ENCODE data around the gene CPA3. TPM values are rescaled to one million over a fixed set of nuclear protein-coding genes. Genes with fewer than 3 reads are reported as not detected.

The CPA3 gene, protein sequence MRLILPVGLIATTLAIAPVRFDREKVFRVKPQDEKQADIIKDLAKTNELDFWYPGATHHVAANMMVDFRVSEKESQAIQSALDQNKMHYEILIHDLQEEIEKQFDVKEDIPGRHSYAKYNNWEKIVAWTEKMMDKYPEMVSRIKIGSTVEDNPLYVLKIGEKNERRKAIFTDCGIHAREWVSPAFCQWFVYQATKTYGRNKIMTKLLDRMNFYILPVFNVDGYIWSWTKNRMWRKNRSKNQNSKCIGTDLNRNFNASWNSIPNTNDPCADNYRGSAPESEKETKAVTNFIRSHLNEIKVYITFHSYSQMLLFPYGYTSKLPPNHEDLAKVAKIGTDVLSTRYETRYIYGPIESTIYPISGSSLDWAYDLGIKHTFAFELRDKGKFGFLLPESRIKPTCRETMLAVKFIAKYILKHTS
- 1 to 10 TPM in 1 of 2 donors, not detected in 1; 2.9 TPM for total RNA-seq

DNA sequence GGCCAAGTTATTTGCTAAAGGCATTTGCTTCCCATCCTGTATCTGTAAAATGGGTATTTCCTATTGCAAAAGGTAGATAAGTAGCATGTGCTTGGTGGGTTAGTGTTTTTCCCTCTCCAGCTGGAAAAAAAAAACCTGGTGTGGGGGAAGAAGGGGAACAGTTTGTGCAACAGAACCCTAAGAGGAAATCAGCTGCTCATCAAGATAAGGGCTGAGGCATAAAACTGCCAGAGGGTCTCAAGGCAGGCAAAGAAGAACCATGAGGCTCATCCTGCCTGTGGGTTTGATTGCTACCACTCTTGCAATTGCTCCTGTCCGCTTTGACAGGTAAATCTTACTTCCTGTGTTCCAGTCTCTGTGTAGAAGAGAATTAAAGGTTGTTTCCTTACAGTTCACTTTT is at the start of gene CPA3:
Gene CPA3 (plus strand): TSS at position 248 of the 400 bp plus-strand sequence. CDS start 12 bp downstream, at position 260.
- Mint-ChIP-seq H3K27ac (peak within 1 kb of the TSS in 1 of 2 donors; percentile 34), H3K27me3 (peaks cover 22 to 31% of the 10 kb centered on the region in 2 donors), H3K36me3 (no peaks in the 10 kb centered on the region), H3K9me3 (no peaks in the 10 kb centered on the region), H3K4me3 (peak within 1 kb of the TSS; percentile 13), H3K4me1 (ENCODE audit: low read depth in 2 of 2) (no peaks in the 10 kb centered on the region)
- ATAC-seq (no peak), DNase-seq (ENCODE audit: low spot score) (no peak)

DNA sequence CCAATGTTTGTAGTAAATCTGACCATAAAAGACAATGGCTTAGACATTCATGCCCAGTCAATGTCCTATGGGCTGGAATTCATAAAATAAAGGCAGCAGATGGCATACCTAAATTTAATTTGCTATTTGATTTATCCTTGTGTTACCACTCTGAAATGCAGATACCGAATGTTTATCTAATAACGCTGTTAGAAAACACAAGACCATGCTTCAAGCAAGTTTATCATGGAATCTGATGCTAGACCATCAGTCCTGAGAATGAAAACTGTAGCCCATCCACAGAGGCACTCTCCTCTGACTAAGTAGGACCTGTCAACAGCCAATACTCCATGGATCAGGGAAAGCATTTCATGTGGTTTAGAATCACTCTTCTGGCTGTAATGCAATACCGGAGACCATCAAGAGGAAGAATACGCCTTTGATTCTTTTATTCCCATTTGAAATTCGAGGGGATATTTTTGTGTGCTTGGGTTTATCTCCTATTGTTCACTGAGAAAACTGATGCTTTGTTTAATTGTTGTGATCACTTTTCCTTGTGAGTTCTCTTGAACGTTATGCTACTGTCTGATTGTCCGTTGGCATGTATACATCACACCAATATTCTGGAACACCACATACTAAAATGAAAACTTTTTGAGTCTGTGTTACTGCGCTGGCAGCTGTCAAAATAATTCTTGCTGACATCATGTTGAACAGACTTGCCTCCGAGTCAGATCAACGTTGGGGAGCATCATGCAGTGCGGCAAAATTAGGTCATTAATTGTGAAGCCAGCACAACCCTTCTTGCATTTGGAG is 49.6 kb upstream of the CPA3 start:
- H3K9me3 Mint-ChIP-seq, result no peaks in the 10 kb centered on the region
- ATAC-seq (no peak), DNase-seq (ENCODE audit: low spot score) (no peak)
- peaks cover 0 to 10% of the 10 kb centered on the region in 2 donors for H3K27me3 Mint-ChIP-seq
- no peaks in the 10 kb centered on the region for H3K4me1 Mint-ChIP-seq (ENCODE audit: low read depth in 2 of 2)
- no peak overlapping the region for H3K27ac Mint-ChIP-seq
- H3K36me3 Mint-ChIP-seq, result no peaks in the 10 kb centered on the region
- no peak overlapping the region for H3K4me3 Mint-ChIP-seq

DNA sequence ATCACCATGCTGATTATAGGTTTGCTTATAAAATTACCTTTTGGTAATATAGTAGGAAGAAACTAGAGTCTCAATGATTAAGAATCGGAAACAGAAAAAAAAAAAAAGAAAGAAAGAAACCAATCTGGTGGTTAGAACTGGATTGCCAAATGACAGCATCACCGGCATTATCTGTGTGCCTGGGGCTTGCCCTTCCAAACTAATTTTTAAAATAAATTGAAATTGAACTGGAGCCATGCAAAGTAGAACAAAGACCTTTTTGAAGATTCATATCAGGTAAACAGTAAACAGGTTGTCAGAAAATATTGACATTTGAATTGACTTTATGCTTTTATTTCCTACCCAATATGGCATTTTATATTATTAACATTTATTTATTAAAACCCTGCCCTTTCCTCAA is 48.7 kb upstream of the CPA3 start:
- no peaks in the 10 kb centered on the region for H3K36me3 Mint-ChIP-seq
- H3K27me3 Mint-ChIP-seq, result peaks cover 0 to 4% of the 10 kb centered on the region in 2 donors
- H3K9me3 Mint-ChIP-seq, result no peaks in the 10 kb centered on the region
- H3K4me1 Mint-ChIP-seq (ENCODE audit: low read depth in 2 of 2), result no peaks in the 10 kb centered on the region
- ATAC-seq, result no peak
- no peak for DNase-seq (ENCODE audit: low spot score)
- no peak overlapping the region for H3K4me3 Mint-ChIP-seq
- no peak overlapping the region for H3K27ac Mint-ChIP-seq

DNA sequence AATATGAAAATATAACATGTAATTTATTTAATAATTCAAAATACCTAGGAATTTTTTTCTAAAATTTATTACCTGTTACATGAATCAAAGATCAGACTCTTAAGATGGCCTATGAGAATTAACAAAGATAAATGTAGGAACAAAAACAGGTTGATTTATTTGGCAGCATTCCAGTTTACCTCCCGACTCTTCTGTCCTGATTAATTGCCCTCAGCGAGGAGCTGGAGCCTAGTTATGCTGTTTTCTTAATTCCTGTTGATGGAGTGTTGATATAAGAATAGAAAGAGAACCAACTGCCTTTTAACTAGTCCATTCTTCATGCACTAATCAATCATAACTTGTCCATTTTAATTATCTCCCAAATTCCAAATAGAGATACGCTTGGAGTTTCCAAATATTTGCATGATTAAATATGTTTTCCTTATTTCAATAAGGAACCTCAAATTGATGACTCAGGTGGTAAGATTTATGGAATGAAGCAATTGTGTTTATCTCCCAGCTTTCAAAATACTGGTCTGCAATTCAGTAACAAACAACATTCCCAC is 48.0 kb upstream of the CPA3 start:
- peaks cover 0 to 4% of the 10 kb centered on the region in 2 donors for H3K27me3 Mint-ChIP-seq
- ATAC-seq, result no peak
- no peak overlapping the region for H3K4me3 Mint-ChIP-seq
- DNase-seq (ENCODE audit: low spot score), result no peak
- H3K36me3 Mint-ChIP-seq, result no peaks in the 10 kb centered on the region
- no peaks in the 10 kb centered on the region for H3K9me3 Mint-ChIP-seq
- H3K4me1 Mint-ChIP-seq (ENCODE audit: low read depth in 2 of 2), result no peaks in the 10 kb centered on the region
- H3K27ac Mint-ChIP-seq, result no peak overlapping the region

DNA sequence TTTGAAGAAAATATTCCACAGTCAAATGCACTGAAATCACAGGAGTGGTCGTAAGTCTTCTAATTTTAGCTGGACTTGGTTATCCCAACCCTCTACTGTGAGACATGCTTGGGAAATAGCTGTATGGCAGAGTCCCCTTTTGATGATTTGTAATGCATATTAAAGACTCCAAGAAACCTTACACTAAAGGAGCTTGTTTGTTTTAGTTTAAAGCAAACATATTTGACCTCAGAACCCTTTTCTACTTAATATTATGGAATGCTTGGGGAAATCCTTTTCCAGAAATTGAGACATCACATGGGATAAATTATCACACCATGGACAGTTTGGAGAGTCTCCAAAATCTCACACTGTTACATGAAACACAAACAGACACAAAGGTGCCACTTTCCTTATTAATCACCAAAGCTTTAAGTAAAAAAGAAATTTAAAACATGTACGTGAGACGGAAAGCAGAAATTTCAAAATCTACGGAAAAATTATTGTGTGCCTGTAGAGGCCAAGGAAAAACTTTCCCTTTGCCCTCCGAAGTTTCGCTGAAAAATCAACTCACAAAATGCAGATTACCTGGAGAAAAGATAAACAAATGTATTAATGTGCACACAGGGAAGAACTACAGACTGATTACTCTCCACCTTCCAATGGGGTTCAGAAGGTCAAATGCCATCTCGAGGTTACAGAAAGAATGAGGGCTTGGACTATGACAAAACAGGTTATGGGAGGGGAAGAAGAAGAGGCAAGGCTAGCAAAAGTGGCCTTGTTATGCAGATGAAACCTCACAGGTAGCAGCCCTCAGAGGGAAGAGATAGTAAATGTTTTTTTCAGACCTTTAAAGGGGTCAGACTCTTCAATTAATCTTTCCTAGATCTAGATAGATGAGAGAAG is 44.5 kb upstream of the CPA3 start:
- ATAC-seq (no peak), DNase-seq (ENCODE audit: low spot score) (no peak)
- Mint-ChIP-seq H3K27me3 (peaks cover 0 to 14% of the 10 kb centered on the region in 2 donors), H3K4me1 (ENCODE audit: low read depth in 2 of 2) (no peaks in the 10 kb centered on the region), H3K27ac (no peak overlapping the region), H3K36me3 (no peaks in the 10 kb centered on the region), H3K4me3 (no peak overlapping the region), H3K9me3 (no peaks in the 10 kb centered on the region)

DNA sequence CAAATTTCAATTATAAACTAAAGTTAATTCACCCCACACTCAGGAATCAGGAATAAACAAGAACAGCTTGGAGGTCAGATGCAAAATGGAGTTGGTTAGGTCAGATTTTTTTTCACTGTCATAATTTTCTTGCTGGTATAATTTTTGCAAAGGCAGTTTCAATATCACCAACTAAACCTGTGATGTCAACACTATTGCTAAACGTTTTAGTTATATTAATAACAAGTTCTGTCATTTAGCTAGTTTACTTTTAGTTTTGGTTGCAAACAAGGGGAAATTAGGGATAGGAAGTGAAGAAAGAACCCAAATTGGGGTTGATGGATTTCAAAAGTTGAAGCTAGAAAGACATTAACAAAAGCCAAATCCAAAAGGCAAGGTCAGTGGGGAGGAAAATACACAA is 42.1 kb upstream of the CPA3 start:
- Mint-ChIP-seq H3K9me3 (no peaks in the 10 kb centered on the region), H3K27ac (no peak overlapping the region)

DNA sequence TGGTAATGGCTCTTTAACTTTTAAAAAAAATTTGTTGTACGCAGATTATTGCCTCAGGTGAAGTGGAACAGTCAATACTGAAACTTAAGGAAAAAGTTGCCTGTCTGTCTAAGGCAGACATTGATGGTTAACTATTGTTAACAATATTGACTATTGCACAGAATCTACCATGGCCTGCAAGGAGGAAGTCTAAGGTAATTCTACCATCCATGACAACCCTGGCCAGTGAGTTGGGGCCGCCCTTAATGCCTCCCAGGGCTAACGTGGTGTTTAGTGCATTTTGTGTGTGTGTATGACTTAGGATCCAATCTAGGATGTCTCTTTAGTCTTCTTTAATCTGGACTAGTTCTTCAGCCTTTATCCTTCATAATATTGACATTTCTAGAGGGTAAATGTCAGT is 39.6 kb upstream of the CPA3 start:
- H3K27me3 Mint-ChIP-seq, result peaks cover 0 to 14% of the 10 kb centered on the region in 2 donors
- no peak overlapping the region for H3K27ac Mint-ChIP-seq
- no peaks in the 10 kb centered on the region for H3K36me3 Mint-ChIP-seq
- H3K4me3 Mint-ChIP-seq, result no peak overlapping the region
- no peaks in the 10 kb centered on the region for H3K4me1 Mint-ChIP-seq (ENCODE audit: low read depth in 2 of 2)
- no peak for DNase-seq (ENCODE audit: low spot score)
- no peak for ATAC-seq
- no peaks in the 10 kb centered on the region for H3K9me3 Mint-ChIP-seq

More for the DNA sequence above, 42.1 kb upstream of the CPA3 start:
- ATAC-seq, result no peak
- no peak for DNase-seq (ENCODE audit: low spot score)
- Mint-ChIP-seq H3K4me3 (no peak overlapping the region), H3K4me1 (ENCODE audit: low read depth in 2 of 2) (no peaks in the 10 kb centered on the region), H3K27me3 (peaks cover 0 to 14% of the 10 kb centered on the region in 2 donors), H3K36me3 (no peaks in the 10 kb centered on the region)

DNA sequence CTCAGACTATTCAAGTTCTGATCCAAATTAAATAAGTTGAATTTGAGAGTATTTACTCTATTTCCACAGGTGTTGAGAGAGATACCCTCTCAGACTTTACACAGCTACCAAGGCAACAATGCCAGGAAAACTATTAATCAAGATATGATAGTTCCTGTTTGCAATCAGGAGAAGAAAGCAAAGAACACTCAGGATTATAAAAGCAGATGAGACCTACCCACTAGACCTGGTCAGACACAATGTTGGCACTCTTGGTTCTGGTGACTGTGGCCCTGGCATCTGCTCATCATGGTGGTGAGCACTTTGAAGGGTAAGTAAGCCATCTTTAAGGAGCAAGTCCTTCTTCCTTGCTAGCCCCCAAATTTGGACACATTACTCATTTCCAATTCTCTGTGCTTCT is 37.5 kb upstream of the CPA3 start, which contains the start of gene CPB1:
Gene CPB1 (plus strand): TSS at position 227 of the 400 bp plus-strand sequence. CDS start 13 bp downstream, at position 240.
- Mint-ChIP-seq H3K4me1 (ENCODE audit: low read depth in 2 of 2) (no peaks in the 10 kb centered on the region), H3K4me3 (no peak within 1 kb of the TSS), H3K9me3 (no peaks in the 10 kb centered on the region), H3K36me3 (no peaks in the 10 kb centered on the region), H3K27ac (no peak within 1 kb of the TSS), H3K27me3 (peaks cover 0 to 14% of the 10 kb centered on the region in 2 donors)
- DNase-seq (ENCODE audit: low spot score) (no peak), ATAC-seq (no peak)

DNA sequence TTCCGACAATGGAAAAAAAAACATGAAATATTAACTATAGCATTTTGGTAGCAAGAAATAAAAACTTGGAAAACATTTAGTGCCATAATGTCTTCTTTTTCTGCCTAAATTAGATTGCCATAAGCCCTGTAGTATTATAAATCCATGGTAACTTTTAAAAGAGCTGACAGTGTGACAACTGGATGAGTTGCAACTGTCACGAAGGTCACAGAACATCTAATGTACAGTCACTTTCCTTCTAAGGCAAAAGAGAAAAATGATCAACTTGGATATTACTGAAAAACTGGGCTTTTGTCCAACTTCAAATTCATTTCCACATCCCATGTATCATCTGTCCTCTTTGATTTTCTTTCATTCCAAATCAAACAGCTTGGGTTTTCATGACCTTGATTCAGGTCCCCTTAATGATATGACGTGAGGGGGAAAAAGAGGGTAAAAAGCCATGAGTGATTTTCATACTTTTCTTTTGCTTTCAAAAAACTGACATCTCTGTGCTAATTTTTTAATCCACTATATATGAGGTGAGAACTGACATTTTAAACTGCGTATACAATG is 36.9 kb upstream of the CPA3 start:
- Mint-ChIP-seq H3K9me3 (no peaks in the 10 kb centered on the region), H3K4me1 (ENCODE audit: low read depth in 2 of 2) (no peaks in the 10 kb centered on the region), H3K4me3 (no peak overlapping the region), H3K27me3 (peaks cover 0 to 15% of the 10 kb centered on the region in 2 donors), H3K27ac (no peak overlapping the region), H3K36me3 (no peaks in the 10 kb centered on the region)
- DNase-seq (ENCODE audit: low spot score) (no peak), ATAC-seq (no peak)

DNA sequence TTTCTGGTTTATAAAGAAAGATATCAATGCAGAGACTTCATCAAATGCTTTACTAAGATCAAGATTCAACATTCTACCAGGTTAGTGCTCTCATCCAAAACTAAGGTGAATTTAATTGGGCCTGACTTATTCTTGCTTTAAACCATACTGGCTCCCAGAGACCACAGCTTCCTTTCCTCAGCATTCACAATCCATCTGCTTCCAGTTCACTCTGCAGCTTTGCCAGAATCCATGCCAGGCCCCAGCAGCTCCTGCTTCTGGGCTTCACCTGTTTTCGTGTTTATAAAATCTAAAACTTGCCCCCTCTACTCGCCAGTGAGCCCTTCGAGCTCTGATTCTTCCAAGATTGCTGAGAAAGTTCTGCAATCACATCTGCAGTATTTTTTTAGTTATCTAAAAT is 35.2 kb upstream of the CPA3 start:
- Mint-ChIP-seq H3K4me3 (no peak overlapping the region), H3K9me3 (no peaks in the 10 kb centered on the region), H3K27ac (no peak overlapping the region), H3K36me3 (no peaks in the 10 kb centered on the region), H3K27me3 (peaks cover 0 to 11% of the 10 kb centered on the region in 2 donors), H3K4me1 (ENCODE audit: low read depth in 2 of 2) (no peaks in the 10 kb centered on the region)
- ATAC-seq, result no peak
- no peak for DNase-seq (ENCODE audit: low spot score)

DNA sequence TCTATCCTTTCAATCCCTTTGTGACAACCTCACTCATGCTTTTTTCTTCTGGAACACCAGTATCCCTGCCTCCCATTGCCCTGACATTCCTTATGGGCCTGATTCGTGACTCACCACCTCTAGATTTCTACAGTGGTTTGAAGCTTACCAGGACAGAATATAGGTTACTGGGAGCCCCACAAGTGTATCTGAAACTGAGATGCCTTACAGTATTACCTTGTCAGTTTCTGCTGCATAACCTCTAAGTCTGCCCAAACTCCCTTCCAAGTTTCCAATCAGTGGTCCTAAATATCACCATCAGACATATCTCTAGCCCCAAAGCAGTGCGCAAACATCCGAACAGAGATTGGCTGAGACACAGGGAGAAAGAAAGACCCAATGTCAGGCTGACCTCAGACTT is 31.9 kb upstream of the CPA3 start:
- no peaks in the 10 kb centered on the region for H3K9me3 Mint-ChIP-seq
- DNase-seq (ENCODE audit: low spot score) (no peak), ATAC-seq (no peak)
- H3K27ac Mint-ChIP-seq, result no peak overlapping the region
- peaks cover 4 to 7% of the 10 kb centered on the region in 2 donors for H3K27me3 Mint-ChIP-seq
- H3K4me3 Mint-ChIP-seq, result no peak overlapping the region
- no peaks in the 10 kb centered on the region for H3K4me1 Mint-ChIP-seq (ENCODE audit: low read depth in 2 of 2)
- no peaks in the 10 kb centered on the region for H3K36me3 Mint-ChIP-seq

DNA sequence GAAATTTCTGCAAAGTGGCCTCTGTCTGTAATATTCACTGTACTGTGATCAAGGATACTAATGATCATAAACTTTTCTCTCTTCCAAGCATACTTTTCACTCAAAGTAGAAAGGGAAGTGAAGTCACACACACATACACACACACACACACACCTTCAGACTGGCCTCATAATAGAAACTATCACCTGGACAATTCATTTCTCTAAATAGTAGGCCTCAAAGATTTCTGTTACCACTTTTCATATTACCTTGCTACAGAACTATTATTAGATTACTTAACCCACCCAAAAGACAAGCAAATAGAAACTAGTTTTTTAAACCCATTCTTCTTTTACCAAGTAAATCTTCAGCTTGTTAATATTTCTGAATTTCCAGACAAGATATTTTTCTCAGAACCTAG is 25.3 kb upstream of the CPA3 start:
- Mint-ChIP-seq H3K4me1 (ENCODE audit: low read depth in 2 of 2) (no peaks in the 10 kb centered on the region), H3K27me3 (peaks cover 8% of the 10 kb centered on the region in 2 donors), H3K27ac (no peak overlapping the region), H3K4me3 (no peak overlapping the region), H3K36me3 (no peaks in the 10 kb centered on the region), H3K9me3 (no peaks in the 10 kb centered on the region)
- ATAC-seq (no peak), DNase-seq (ENCODE audit: low spot score) (no peak)

DNA sequence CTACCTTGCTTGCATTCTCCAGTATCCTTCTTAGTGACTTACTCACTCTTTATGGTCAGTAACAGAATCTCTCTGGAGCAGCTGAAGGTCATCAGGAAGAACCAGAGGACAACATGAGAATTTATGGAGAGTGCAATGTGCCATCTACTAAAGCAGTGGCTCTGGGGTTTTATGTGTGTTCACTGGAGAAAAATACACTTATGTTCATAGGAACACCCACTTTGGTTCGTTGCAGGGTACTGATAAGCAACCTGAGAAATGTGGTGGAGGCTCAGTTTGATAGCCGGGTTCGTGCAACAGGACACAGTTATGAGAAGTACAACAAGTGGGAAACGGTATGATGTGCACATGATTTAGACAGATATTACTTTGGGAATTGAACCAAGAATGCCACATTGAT is 24.6 kb upstream of the CPA3 start:
- Mint-ChIP-seq H3K4me3 (no peak overlapping the region), H3K9me3 (no peaks in the 10 kb centered on the region), H3K36me3 (no peaks in the 10 kb centered on the region), H3K27me3 (peaks cover 4 to 8% of the 10 kb centered on the region in 2 donors), H3K4me1 (ENCODE audit: low read depth in 2 of 2) (no peaks in the 10 kb centered on the region), H3K27ac (no peak overlapping the region)
- DNase-seq (ENCODE audit: low spot score), result no peak
- no peak for ATAC-seq

Measured in natural killer cell treated with Interleukin-12 subunit alpha and Interleukin-12 subunit beta and Interleukin-15 and Interleukin-18, amount 100 ng/mL, for 72 hours (primary cell).